HG03280 (cell line): ENCODE measurements around the gene MAP2K7.

Source experiments
- ATAC-seq: cut with Tn5 transposase; IDR thresholded peaks from one replicate; pipeline ENCODE4 v1.9.1; 2021; ENCODE audit warnings: mild to moderate bottlenecking, moderate library complexity; ENCODE audit not compliant: unreplicated experiment

Gene MAP2K7

DNA sequence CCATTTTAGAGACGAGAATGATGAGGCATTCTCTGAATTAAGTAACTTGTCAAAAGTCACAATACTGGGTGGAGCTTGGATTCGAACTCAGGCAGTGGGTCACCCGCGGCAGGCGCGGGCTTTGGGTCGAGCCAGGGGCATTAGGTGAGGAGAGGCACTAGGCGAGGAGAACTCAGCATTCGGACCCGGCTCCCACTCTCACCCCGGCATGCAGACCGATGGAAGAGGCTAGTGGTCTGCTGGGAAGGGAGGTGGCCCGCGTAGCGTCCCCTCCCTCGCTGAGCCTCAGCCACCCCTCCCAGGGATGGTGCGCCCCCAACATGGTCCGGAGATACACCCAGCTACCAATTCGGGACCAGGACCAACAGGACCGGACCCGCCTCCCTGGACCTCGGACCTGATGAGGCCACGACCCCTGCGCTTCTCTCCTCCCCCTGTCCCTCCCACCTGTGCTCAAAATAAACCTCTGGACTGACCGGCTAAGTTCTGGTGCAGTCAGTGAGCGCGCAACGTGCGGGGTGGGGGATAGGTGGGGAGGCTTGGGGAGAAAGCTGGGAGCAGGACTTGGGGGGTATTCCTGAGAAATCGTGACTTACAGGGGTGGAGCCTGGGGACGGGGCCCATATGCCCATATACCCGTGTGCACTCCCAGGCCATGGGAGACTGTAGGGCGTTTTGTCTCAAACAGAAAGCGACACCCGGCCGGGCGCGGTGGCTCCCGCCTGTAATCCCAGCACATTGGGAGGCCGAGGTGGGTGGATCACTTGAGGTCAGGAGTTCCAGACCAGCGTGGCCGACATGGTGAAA, 15.1 kb downstream of the MAP2K7 start:
- ATAC-seq = no peak

DNA sequence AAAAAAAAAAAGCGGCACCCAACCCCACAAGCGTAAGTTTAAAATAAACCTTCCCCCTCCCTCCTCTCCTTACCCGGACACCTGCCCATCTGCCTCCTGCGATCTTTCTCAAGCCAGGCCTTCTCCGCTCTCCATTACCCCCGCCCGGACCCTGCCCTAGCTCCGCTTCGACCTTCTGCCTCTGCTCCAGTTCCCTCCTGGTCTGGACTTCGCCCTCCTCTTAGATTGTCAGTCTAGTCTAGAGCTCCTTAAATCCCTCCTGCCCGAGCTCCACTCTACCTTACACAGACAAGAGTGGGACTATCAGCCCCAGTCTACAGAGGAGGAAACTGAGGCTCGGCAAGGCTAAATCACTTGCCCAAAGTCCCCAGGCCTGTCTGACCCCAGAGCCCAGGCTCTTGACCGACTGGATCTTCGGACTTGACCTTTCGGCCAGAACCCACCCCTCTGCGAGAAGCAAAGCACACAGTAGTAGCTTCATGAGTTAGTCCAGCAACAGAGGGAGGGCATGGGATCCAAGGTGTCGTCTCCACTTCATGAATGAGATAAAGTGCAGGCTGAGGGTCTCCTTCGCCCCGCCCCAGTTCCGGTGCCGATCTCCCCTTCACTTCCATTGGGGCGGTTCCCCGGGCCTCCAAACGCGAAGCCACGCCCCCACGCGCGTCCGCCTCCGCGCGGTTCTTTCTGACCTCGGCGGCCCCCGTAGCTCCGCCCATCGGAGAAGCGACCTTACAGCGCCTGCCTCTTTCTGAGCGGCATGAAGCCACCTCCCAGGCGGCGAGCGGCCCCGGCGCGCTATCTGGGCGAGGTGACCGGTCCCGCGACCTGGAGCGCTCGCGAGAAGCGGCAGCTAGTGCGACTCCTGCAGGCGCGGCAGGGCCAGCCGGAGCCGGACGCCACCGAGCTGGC, 16.2 kb downstream of the MAP2K7 start, which contains the start of gene SNAPC2:
Gene SNAPC2 (plus strand): TSS at position 729 of the 909 bp plus-strand sequence. CDS start 29 bp downstream, at position 758.
- ATAC-seq = peak; percentile 56

DNA sequence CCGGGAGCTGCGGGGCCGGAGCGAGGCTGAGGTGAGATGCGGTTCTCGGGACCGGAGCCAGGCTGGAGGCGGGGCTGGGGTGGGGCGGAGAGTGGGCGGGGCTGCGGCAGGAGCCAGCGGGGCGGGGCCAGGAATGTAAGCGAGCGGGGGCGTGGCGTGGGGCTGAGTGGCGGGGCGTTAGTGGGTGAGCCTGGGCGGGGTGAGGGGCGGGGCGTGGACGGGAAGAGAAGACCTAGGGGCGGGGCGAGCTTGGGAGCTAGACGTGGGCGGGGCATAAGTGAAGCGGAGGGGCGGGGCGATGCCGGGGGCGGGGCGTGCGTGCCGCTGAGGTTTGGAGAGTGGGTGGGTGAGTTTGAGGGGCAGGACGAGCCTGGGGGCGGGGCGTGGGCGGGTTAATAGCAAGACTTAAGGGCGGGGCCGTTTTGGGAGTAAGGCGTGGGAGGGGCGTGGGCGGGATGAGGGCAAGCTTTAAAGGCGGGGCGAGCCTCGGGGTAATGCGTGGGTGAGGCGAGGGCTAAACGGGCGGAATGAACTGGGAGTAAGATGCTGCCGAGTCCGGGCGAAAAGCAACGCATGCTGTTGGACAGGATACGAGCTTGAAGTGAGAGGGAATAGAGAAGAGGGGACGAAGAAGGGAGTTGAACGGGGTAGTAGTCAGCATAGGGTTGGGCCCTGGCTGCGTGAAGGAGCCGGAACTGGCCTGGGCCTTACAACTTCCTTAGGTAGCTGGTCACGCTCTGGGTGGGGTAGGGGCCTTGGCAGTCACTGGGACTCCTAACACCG, 17.0 kb downstream of the MAP2K7 start:
- peak; percentile 41 for ATAC-seq

DNA sequence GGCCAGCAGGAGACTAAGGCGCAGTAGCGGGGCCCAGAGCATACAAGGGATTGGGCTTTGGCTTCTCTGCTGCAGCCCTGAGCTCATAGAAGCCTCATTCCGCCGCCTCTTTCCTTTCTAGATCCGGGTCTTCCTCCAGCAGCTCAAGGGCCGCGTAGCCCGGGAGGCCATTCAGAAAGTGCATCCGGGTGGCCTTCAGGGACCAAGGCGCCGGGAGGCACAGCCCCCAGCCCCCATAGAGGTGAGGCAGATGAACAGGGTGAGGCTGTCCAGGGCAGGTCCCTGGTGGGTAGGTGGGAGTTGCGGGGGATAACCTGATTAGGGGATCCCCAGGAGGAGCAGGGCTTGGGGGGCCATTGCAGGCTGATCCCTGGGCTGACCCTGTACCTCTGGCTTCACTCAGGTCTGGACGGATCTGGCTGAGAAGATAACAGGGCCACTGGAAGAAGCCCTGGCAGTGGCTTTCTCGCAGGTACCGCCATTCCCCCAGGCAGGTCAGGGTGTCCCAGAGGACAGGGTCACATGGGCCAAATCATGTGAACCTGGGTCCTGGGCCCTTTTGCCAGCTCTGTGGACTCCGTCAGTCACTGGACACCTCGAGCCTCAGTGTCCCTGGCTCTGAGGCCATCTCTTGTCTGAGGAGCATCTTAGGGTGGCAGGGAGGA, 17.8 kb downstream of the MAP2K7 start:
- ATAC-seq = no peak

DNA sequence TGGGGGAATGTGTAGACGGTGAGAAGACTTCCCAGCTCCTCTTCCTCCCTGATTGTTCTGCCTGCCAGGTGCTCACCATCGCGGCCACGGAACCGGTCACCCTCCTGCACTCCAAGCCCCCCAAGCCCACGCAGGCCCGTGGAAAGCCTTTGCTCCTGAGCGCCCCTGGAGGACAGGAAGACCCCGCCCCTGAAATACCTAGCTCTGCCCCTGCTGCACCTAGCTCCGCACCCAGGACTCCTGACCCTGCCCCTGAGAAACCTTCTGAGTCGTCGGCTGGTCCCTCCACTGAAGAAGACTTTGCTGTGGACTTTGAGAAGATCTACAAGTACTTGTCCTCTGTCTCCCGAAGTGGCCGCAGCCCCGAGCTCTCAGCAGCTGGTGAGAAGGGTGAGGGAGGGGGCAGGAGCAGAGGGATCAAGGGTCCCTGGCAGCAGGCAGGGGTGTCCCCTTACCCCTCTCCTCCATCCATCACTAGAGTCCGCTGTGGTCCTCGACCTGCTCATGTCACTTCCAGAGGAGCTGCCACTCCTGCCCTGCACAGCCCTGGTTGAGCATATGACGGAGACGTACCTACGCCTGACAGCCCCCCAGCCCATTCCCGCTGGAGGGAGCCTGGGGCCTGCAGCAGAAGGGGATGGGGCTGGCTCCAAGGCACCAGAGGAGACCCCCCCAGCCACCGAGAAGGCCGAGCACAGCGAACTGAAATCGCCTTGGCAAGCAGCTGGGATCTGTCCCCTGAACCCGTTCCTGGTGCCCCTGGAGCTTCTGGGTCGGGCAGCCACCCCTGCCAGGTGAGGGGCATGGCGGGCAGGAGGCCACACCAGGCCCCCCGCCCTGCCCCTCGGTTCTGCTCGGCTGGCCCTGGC, 18.5 kb downstream of the MAP2K7 start:
- ATAC-seq = no peak

DNA sequence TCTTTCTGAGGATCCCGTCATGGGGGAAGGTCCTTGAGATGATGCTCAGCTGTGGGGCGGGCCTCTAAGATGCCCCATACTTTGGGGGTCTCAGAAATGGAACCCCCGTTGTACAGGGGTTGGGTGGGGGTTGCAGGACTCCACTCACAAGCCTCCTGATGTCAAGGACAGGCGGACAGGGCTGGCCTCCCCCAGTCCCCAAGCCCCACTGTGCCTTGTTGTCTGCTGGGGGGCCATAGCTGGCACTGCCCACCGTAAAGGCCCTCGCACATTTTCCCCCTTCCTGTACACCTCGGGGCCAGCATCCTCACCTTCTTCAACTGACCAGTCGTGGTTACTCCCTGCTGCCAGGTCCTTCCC, 19.1 kb downstream of the MAP2K7 start:
- ATAC-seq = no peak

DNA sequence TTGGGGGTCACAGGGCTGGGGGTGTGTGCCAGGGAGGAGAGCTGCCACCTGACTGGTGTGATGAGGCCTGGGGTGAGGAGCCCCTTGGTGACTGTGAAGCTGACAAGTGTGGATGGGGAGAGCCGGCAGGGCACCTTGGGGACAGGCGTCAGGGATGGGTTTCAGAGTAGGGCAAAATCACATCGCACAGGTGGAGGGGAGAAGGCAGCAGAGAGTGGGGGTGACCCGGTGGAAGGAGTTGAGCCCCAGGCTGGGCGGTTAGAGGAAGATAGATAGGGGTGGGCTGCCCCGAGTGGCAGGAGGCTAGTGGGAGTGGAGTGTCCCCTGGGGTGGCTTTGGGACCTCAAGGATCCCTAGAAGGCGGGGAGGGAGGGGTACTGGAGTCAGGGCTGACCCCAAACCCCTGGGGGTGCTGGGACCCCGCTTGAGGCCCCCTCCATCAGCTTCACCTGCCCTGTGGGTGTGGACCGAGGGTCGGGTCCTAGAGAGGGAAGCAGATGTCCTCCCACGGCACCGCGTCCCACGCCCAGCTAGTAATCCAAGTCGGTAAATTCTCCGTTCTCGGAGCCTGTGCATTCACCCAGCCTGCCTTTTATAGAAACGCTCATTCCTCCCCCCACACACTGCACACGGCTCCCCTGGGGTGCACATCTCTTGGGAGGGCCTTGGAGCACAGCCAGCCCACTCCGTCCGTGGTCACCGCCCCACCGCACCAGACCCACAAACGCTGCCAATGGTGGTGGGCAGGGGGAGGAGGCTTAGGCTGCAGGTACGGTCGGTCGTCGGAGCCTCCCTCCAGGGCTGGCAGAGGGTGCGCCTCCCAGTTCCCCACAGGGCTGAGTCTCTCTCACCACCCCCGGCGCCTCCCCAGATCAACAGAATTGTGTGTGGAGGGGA, 19.9 kb downstream of the MAP2K7 start:
- no peak for ATAC-seq

DNA sequence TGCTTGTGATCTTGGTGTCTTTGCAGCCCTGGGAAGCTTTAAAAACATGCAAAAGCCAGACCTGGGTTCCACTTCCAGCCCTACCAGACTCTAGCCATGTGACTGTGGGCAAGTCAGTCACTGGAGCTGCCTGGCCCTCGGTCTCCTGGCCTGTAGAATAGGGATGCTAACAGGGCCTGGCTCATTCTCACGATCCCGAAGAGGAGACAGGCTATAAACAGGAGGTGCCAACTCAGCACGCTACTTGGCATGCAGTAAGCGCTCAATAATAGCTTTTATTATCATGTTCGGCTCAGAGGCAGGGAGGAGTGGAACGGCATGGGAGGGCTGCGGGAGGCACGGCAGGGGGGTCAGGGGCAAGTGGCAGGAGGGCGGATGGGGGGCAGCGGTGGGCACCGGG, 20.6 kb downstream of the MAP2K7 start:
- ATAC-seq = no peak

DNA sequence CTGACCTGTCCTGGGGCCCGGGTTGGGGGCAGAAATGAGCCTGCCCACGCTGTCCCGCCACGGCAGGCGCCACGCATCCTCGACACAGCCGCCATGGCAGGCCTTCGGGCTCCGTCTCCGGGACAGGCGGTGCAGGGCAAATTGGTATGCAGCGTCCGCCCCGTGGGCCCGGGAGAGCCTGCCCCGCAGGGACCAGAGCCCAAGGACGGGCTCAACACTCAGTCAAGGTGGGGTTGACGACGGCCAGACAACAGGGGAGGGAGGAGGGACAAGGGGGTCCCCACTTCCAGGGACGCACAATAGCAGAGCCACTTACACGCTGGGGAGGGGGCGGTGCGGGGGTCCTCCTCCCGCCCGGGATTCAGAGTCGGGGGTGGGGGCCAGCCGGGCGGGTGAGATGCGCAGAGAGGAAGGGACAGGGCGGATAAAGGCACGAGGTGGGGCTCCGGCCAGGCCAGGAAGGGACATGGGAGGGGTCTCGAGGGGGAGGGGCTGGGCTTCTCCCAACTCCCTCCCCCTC, 21.0 kb downstream of the MAP2K7 start:
- ATAC-seq = no peak

DNA sequence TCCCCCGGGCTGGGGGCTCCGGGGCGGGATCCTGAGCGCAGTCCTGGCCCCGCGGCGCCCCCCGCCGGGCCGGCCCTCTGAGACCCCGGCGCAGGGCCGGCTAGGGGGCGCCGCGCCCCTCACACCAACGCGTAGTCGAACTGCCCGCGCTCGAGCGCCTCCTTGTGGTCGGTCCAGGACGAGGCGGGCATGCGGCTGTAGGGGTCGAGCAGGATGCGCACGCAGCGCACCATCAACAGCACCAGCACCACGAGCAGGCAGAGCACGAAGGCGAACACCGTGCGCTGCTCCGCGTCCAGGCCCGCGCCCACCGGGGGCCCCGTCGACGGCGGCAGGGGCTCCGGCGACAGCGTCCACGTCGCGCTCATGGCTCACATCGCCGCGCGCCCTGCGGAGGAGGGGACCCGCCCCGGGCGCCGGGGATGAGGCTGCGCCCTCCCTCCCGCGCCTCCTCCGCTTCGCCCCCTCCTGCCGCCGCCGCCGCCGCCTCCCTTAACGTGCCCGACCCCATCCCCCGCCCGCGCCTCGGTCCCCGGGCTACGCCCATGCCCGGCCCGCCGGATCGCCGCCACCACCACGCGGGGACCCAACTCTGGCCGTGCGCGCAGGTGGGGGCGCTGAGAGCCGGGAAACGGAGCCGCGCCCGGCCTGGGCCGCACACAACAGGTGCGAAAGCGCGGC, 21.6 kb downstream of the MAP2K7 start:
- ATAC-seq = peak; percentile 24

DNA sequence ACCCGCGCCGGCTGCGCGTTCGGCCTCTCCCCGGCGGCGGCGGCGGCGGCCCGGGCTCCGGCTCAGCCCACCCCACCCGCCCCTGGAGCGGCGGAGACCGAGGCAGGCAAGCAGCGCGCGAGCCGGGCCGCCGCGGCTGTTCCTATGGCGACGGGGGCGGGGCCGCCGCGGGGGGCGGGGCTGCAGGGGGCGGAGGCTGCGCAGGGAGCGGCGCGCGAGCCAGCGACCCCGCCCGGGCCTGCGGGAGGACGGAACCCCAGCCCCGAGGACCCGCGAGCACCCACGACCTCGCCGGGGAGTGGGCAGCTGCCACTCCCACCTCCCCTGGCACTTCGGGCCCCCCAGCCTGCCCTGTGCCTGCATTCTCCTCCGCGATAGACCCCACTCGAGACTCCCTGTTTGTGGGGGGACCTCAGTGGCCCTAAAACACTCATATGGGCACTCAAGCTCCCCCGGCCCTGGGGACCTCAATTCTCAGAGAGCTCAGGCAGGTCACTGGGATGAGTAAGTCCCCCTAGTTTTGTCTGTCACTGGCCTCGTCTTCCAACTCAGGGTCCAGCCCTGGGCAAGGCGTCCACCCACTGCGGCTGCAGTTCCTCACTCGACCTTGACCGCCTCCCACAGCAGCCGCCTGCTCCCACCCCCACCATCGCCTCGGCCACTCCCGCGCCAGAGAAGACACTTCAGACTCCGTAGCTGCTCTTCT, 22.5 kb downstream of the MAP2K7 start, which contains the start of gene CTXN1:
Gene CTXN1 (minus strand): TSS at position 115 of the 706 bp plus-strand sequence. CDS start 597 bp downstream, outside the sequence.
- ATAC-seq = peak; percentile 33

DNA sequence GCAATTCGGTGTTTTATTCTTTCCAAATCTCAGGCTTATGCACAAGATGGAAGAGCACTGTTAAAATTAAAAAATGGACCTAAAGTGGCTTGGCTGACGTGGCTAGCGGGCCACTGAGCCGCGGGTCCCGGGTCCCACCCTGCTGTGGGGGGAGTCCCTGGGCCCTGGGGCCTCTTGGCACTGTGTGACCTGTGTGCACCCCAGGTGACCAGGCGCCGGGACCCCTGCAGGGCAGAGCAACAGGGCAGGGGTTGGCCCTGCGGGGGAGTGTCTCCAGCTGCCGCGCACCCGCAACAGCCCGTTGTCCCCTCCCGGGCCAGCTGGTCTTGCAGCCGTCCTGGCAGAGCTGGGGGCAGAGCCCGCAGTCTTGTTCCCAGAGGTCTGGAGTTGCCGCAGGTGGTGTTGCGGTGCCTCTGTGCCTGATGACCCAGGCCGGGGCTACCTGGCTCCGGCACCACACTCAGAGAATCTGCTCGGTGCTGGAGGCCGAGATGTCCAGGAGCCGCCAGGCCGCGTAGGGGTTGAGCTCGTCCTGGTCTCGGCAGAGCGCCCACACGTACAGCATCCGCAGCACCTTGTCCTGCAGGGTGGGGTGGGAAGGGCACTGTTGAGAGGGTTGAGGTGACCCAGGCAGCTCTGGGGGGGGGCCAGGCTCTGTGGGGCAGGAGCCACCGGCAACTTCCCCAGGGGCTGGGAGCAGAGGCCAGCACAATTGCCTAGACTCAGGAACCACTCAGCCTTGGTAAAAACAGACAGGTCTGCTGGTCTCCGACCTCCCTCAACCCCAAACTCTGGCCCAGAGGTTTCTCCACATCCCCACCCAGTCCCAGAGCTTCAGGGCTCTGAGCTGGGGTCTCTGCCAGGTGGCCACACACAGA, 23.3 kb downstream of the MAP2K7 start:
- no peak for ATAC-seq

DNA sequence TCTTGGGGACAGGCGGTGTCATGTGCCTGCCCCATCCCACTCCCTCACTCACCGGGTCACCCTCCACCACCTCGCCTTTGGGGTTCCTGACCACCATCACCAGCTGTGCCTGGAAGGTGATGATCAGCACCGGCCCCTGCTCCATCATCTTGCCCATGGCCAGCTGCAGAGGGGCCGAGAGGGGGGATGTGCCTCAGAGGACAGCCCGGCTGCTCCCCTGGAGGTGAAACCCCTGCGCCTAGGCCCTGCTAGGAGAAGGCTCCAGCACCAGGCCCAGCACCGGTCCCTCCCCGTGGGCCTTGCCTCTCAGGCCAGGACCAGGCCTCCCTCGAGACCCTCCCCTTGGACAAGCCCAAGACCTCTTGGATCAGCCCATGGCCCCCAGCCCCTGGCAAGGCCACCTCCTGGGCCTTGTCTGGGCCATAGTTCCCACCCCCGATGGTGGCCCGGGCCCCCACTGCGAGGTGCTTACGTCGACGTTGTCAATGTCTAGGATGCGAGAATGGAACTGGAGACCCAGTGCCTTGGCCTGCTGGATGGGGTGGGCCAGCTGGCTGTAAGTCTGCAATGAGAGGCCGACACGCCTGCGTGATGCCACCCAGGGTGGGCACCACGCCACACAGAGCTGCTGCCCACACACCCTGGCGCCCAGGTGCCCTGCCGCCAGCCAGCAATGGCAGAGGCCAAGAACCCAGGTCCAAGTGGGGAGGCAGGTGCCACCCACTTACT, 24.1 kb downstream of the MAP2K7 start:
- ATAC-seq = no peak

DNA sequence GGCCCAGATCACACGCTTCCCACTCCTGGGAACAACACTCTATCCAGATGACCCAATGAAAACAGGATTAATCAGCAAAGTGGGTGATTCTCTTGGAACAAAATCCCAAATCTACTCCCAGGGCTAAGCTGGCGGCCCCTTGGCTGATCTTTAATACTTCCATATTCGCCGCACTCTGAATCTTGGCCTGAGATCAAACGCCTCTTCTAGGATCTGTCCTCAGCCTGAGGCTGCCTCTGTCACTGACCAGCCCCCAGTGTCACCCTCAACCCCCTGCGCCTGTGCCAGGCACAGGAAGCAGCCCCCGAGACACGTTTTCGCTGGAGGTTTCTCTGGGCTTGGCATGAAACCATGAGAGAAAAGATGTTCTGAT, 24.6 kb downstream of the MAP2K7 start:
- no peak for ATAC-seq
